Esophagus (tissue), 2 donors: ENCODE measurements around the gene PRCC. TPM values are rescaled to one million over a fixed set of nuclear protein-coding genes. Genes with fewer than 3 reads are reported as not detected.

Experiments used
- H3K27ac ChIP-seq, 2 donors: one replicate each; pipeline ENCODE4 v1.5.1; 2013; ENCODE audit warnings: low read depth in 2 of 2, mild to moderate bottlenecking in 2 of 2, inconsistent platforms in 1 of 2, low read length in 1 of 2, moderate library complexity in 1 of 2
- H3K27me3 ChIP-seq, 2 donors: one replicate each; pipeline ENCODE4 v1.6.1; 2013; ENCODE audit warnings: low read length in 2 of 2, control low read depth in 1 of 2, mild to moderate bottlenecking in 1 of 2; ENCODE audit not compliant: insufficient read depth in 2 of 2, control insufficient read depth in 1 of 2
- H3K36me3 ChIP-seq, 2 donors: one replicate each; pipeline ENCODE4 v1.6.1; 2013; ENCODE audit warnings: low read length in 1 of 2; ENCODE audit not compliant: control insufficient read depth in 2 of 2, insufficient read depth in 2 of 2
- H3K4me1 ChIP-seq, 2 donors: one replicate each; pipeline ENCODE4 v1.6.1; 2013; ENCODE audit warnings: low read length in 1 of 2; ENCODE audit not compliant: control insufficient read depth in 2 of 2, insufficient read depth in 2 of 2
- H3K4me3 ChIP-seq, 2 donors: one replicate each; pipeline ENCODE4 v1.5.1; 2013; ENCODE audit warnings: low read length in 2 of 2, mild to moderate bottlenecking in 2 of 2, low read depth in 1 of 2, moderate library complexity in 1 of 2
- H3K9me3 ChIP-seq, 2 donors: one replicate each; pipeline ENCODE4 v1.6.1; 2013; ENCODE audit warnings: mild to moderate bottlenecking in 2 of 2, low read depth in 1 of 2, low read length in 1 of 2, moderate library complexity in 1 of 2; ENCODE audit not compliant: control insufficient read depth in 2 of 2, insufficient read depth in 1 of 2
- WGBS, 2 donors: extraction: QIAGEN DNeasy Blood & Tissue Kit; methylation state at CpG; one replicate each; pipeline ENCODE4 v1.1.7; 2013; 5-methylcytosine and 5-hydroxymethylcytosine counted together
- polyA plus RNA-seq, 2 donors: library from polyadenylated mRNA; stranded (reverse); fragments of 200-250 nt; gene quantifications; one replicate each; pipeline ENCODE4 v1.2.3, GENCODE V29; 2013
- donor health status: healthy with polysubstance abuse.
- donor health status: Bipolar disorder and iron deficiency.

The PRCC gene
- polyA plus RNA-seq, 2 donors, result 36.6 to 41.8 TPM

- Histone ChIP-seq H3K9me3 (no peaks in the 10 kb centered on the region), H3K4me1 (no peaks in the 10 kb centered on the region), H3K36me3 (peaks cover 8 to 32% of the 10 kb centered on the region in 2 donors), H3K4me3 (no peak overlapping the region), H3K27me3 (no peaks in the 10 kb centered on the region), H3K27ac (no peak overlapping the region)
- WGBS, 2 donors, result 93% methylated on average over 20 of the region's 20 CpGs
These were observed 33.2 kb upstream of the PRCC start for GRCh38 chr1:156733989-156734584.

GRCh38 chr1:156738407-156738806 is 28.9 kb upstream of the PRCC start:
- H3K9me3 ChIP-seq, result no peaks in the 10 kb centered on the region
- no peaks in the 10 kb centered on the region for H3K27me3 ChIP-seq
- WGBS, 2 donors, result 87 to 95% methylated on average over 10 of the region's 10 CpGs
- H3K36me3 ChIP-seq, result peaks cover 13 to 32% of the 10 kb centered on the region in 2 donors
- no peaks in the 10 kb centered on the region for H3K4me1 ChIP-seq
- no peak overlapping the region for H3K27ac ChIP-seq
- H3K4me3 ChIP-seq, result no peak overlapping the region

- Histone ChIP-seq H3K36me3 (peaks cover 11 to 33% of the 10 kb centered on the region in 2 donors), H3K4me3 (no peak overlapping the region), H3K27me3 (no peaks in the 10 kb centered on the region), H3K9me3 (no peaks in the 10 kb centered on the region), H3K27ac (no peak overlapping the region), H3K4me1 (no peaks in the 10 kb centered on the region)
- WGBS, 2 donors, result 82 to 83% methylated on average over 2 of the region's 2 CpGs
These were observed 28.4 kb upstream of the PRCC start for GRCh38 chr1:156738916-156739315.

- H3K36me3 ChIP-seq, result peaks cover 10 to 38% of the 10 kb centered on the region in 2 donors
- H3K4me1 ChIP-seq, result no peaks in the 10 kb centered on the region
- H3K4me3 ChIP-seq, result peak overlapping the region; percentile 76 to 79
- 12 to 14% methylated on average over 7 of the region's 7 CpGs for WGBS, 2 donors
- H3K27ac ChIP-seq, result peak overlapping the region; percentile 69 to 85
- H3K27me3 ChIP-seq, result no peaks in the 10 kb centered on the region
- no peaks in the 10 kb centered on the region for H3K9me3 ChIP-seq
These were observed 27.0 kb upstream of the PRCC start for GRCh38 chr1:156740237-156740740.

- Histone ChIP-seq H3K36me3 (peaks cover 10 to 35% of the 10 kb centered on the region in 2 donors), H3K4me1 (peaks cover 0 to 2% of the 10 kb centered on the region in 2 donors)
- 0% methylated on average over 38 of the region's 38 CpGs for WGBS, 2 donors
These were observed 26.4 kb upstream of the PRCC start, which contains the start of gene MRPL24 for GRCh38 chr1:156740741-156741480. Gene MRPL24 (minus strand): TSS chr1:156741088. CDS start chr1:156738704, 2,384 bp downstream.

GRCh38 chr1:156741481-156741983 is 25.8 kb upstream of the PRCC start:
- whole genome bisulfite sequencing, 2 donors, result 43 to 44% methylated on average over 8 of the region's 8 CpGs
- peaks cover 3% of the 10 kb centered on the region in 2 donors for H3K4me1 ChIP-seq
- peak overlapping the region; percentile 14 to 37 for H3K4me3 ChIP-seq
- H3K27me3 ChIP-seq, result no peaks in the 10 kb centered on the region
- H3K27ac ChIP-seq, result peak overlapping the region; percentile 95 to 97
- no peaks in the 10 kb centered on the region for H3K9me3 ChIP-seq
- H3K36me3 ChIP-seq, result peaks cover 6 to 35% of the 10 kb centered on the region in 2 donors

More at GRCh38 chr1:156740741-156741480, 26.4 kb upstream of the PRCC start, which contains the start of gene MRPL24:
- H3K27ac ChIP-seq, result peak within 1 kb of the TSS; percentile 95 to 97
- H3K9me3 ChIP-seq, result no peaks in the 10 kb centered on the region
- H3K4me3 ChIP-seq, result peak within 1 kb of the TSS; percentile 76 to 79
- H3K27me3 ChIP-seq, result no peaks in the 10 kb centered on the region

GRCh38 chr1:156742017-156742416 is 25.3 kb upstream of the PRCC start:
- Histone ChIP-seq H3K27ac (peak overlapping the region in 1 of 2 donors; percentile 95), H3K27me3 (no peaks in the 10 kb centered on the region), H3K4me3 (no peak overlapping the region), H3K36me3 (peaks cover 5 to 32% of the 10 kb centered on the region in 2 donors), H3K4me1 (peaks cover 3% of the 10 kb centered on the region in 2 donors), H3K9me3 (no peaks in the 10 kb centered on the region)
- 80 to 88% methylated on average over 3 of the region's 3 CpGs for WGBS, 2 donors

- Histone ChIP-seq H3K27ac (peak overlapping the region in 1 of 2 donors; percentile 0), H3K9me3 (no peaks in the 10 kb centered on the region), H3K4me3 (no peak overlapping the region), H3K27me3 (no peaks in the 10 kb centered on the region), H3K36me3 (peaks cover 5 to 26% of the 10 kb centered on the region in 2 donors), H3K4me1 (peaks cover 3 to 7% of the 10 kb centered on the region in 2 donors)
- 92 to 93% methylated on average over 4 of the region's 4 CpGs for WGBS, 2 donors
These were observed 24.5 kb upstream of the PRCC start for GRCh38 chr1:156742801-156743200.

GRCh38 chr1:156743367-156744302 is 23.7 kb upstream of the PRCC start:
- 81 to 82% methylated on average over 14 of the region's 14 CpGs for WGBS, 2 donors
- no peak overlapping the region for H3K4me3 ChIP-seq

More at GRCh38 chr1:156743367-156744302, 23.7 kb upstream of the PRCC start:
- Histone ChIP-seq H3K27me3 (no peaks in the 10 kb centered on the region), H3K4me1 (peaks cover 3 to 12% of the 10 kb centered on the region in 2 donors), H3K27ac (peak overlapping the region in 1 of 2 donors; percentile 6), H3K36me3 (peaks cover 5 to 19% of the 10 kb centered on the region in 2 donors), H3K9me3 (no peaks in the 10 kb centered on the region)
